ENCODE results near the gene PGAM1.

The PGAM1 gene

DNA sequence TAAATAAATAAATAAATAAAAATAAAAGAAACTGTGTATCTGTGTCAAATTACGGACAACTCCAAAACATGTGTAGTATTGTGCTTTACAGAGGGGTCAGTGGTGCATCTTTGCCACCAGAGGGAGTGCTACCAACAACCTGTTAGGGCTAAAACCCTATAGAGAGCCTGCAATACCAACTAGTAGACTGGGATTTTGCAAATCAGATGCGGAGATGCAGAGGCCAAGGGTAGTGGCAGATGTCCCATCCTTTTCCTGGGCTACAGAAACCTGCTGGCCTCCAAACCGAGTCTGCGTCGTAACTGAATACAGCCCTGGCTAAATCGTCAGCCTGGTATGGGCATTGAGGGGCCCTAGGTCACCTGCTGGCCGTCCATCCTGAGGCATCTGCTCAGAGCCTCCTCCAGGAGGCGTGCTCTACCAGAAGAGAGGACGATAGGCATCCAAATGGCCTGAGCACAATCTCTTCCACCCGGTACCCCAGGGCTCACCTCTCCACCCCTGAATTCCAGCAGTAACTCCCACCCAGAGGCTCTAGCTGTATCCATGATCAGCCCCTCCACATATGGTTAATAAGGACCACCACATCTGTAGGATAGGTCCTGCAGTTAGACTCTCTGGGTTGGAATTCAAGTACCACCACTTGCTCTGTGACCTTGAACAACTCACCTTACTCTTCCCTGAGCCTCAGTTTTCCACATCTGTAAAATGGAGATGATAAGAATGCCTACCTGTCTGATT is 18.6 kb upstream of the PGAM1 start:
- CTCF ChIA-PET = interaction anchor here (0.7 to 1.4 kb wide), 5 partner anchors 14 to 27 kb away, joined by 3 to 8 read pairs (median 4); no protein-coding TSS in a partner anchor

DNA sequence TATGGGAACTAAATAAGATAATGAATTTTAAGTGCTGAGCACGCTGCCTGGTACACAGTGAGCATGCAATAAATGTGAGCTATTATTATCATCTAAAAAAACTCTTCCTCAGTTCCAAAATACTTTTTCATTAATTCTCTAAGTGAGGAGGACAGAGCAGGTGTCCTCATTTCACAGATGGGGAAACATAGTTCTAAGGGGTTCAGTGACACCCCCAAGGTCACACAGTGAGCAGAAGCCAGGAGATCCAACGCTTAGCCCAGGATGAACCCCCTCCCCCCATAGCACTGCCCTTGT is 18.1 kb upstream of the PGAM1 start:
- ChIA-PET POLR2A (no interaction called here), CTCF (interaction anchor here (0.7 kb wide), 1 partner anchor 13 kb away, joined by 3 read pairs; no protein-coding TSS in a partner anchor)
- TF ChIP-seq FOXK2 (IDR thresholded peaks at IDR 0.05) (no peak), FOXA1 (IDR thresholded peaks at IDR 0.05) (no peak), FOXM1 (IDR thresholded peaks at IDR 0.05; ENCODE audit: borderline replicate concordance) (no peak), ELF4 (IDR thresholded peaks at IDR 0.05) (no peak), NFRKB (IDR thresholded peaks at IDR 0.05) (no peak), LEF1 (IDR thresholded peaks at IDR 0.05; ENCODE audit: borderline replicate concordance) (no peak), SUZ12 (IDR thresholded peaks at IDR 0.05) (no peak), CTBP1 (IDR thresholded peaks at IDR 0.05; ENCODE audit: borderline replicate concordance) (no peak), ZNF384 (IDR thresholded peaks at IDR 0.05) (no peak), TARDBP (IDR thresholded peaks at IDR 0.05) (no peak), ARNT (IDR thresholded peaks at IDR 0.05) (no peak), HDGF (IDR thresholded peaks at IDR 0.05; ENCODE audit: borderline replicate concordance) (no peak), SP1 (IDR thresholded peaks at IDR 0.05) (no peak), BHLHE40 (IDR thresholded peaks at IDR 0.05; ENCODE audit: borderline replicate concordance) (no peak), L3MBTL2 (conservative IDR thresholded peaks at IDR 0.05) (no peak)
- TF ChIP-seq, protein P1, sequence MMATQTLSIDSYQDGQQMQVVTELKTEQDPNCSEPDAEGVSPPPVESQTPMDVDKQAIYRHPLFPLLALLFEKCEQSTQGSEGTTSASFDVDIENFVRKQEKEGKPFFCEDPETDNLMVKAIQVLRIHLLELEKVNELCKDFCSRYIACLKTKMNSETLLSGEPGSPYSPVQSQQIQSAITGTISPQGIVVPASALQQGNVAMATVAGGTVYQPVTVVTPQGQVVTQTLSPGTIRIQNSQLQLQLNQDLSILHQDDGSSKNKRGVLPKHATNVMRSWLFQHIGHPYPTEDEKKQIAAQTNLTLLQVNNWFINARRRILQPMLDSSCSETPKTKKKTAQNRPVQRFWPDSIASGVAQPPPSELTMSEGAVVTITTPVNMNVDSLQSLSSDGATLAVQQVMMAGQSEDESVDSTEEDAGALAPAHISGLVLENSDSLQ (IDR thresholded peaks at IDR 0.05) = no peak
- DNase-seq (ENCODE audit: extremely low spot score) = no peak

More for the DNA sequence above, 18.6 kb upstream of the PGAM1 start:
- POLR2A ChIA-PET = interaction anchor here (1.0 kb wide), 1 partner anchor 27 kb away, joined by 6 read pairs; no protein-coding TSS in a partner anchor
- DNase-seq (ENCODE audit: extremely low spot score) = peak; percentile 85
- TF ChIP-seq TARDBP (IDR thresholded peaks at IDR 0.05) = no peak
- TF ChIP-seq FOXM1 (IDR thresholded peaks at IDR 0.05; ENCODE audit: borderline replicate concordance) = no peak
- TF ChIP-seq ARNT (IDR thresholded peaks at IDR 0.05) = no peak
- no peak for TF ChIP-seq SUZ12 (IDR thresholded peaks at IDR 0.05)
- TF ChIP-seq ZNF384 (IDR thresholded peaks at IDR 0.05) = no peak
- no peak for TF ChIP-seq ELF4 (IDR thresholded peaks at IDR 0.05)
- TF ChIP-seq CTBP1 (IDR thresholded peaks at IDR 0.05; ENCODE audit: borderline replicate concordance) = no peak; the same call in 1 of the 2 replicates
- TF ChIP-seq, protein P1 (IDR thresholded peaks at IDR 0.05) = no peak
- no peak for TF ChIP-seq L3MBTL2 (conservative IDR thresholded peaks at IDR 0.05)
- TF ChIP-seq SP1 (IDR thresholded peaks at IDR 0.05) = no peak

DNA sequence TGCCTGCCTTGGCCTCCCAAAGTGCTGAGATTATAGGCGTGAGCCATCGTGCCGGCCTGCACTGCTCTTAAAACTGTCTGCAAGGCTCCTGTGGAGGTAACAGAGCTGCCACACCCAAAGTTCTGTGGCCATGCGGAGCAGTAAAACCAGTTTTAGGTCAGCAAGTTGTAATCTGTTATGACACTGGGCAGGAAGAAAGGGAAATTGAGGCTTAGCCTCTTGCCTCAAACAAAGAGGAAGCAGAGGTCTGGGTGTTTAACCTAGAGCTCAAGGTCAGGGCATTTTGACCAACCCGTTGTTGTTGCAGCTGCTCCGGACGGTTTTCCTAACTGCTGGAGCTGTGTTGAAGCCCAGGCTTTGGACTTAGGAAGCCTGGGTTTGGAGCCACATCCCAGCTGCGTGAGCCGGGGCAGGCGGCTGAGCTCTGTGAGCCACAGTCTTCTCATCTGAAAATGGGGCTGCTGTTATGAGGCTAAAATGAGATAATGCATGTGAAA is 17.4 kb upstream of the PGAM1 start:
- CTCF ChIA-PET = interaction anchor here (0.6 kb wide), 1 partner anchor 130 kb away, joined by 8 read pairs; no protein-coding TSS in a partner anchor
- POLR2A ChIA-PET = interaction anchor here (0.5 kb wide), 1 partner anchor 1321 kb away, joined by 3 read pairs; no protein-coding TSS in a partner anchor
- no peak for DNase-seq (ENCODE audit: extremely low spot score)
- TF ChIP-seq ELF4 (IDR thresholded peaks at IDR 0.05) (no peak), SUZ12 (IDR thresholded peaks at IDR 0.05) (no peak), LEF1 (IDR thresholded peaks at IDR 0.05; ENCODE audit: borderline replicate concordance) (no peak), CTBP1 (IDR thresholded peaks at IDR 0.05; ENCODE audit: borderline replicate concordance) (no peak), L3MBTL2 (conservative IDR thresholded peaks at IDR 0.05) (no peak), SP1 (IDR thresholded peaks at IDR 0.05) (no peak), FOXA1 (IDR thresholded peaks at IDR 0.05) (no peak), BHLHE40 (IDR thresholded peaks at IDR 0.05; ENCODE audit: borderline replicate concordance) (no peak)

DNA sequence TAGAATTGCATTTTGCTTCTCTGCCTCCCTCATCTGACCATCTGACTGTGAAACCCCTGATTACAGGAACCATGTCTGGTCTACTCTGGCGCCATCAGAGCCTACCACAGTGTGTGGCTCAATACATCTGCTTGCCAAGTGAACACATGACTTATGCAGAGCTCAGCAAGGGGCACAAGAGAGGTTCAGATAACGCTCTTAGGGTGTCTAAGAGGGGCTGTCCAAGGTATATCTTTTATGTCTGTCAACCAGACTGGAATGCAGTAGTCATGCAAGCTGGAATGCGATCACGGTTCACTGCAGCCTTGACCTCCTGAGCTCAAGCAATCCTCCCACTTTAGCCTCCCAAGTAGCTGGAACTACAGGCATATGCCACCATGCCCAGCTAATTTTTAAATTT is 14.6 kb upstream of the PGAM1 start:
- ChIA-PET POLR2A (interaction anchor here (1.0 kb wide), 1 partner anchor 22 kb away, joined by 3 read pairs; no protein-coding TSS in a partner anchor), CTCF (interaction anchor here (0.7 kb wide), 1 partner anchor 142 kb away, joined by 3 read pairs; no protein-coding TSS in a partner anchor)
- TF ChIP-seq HDGF (IDR thresholded peaks at IDR 0.05; ENCODE audit: borderline replicate concordance) = no peak
- no peak for TF ChIP-seq TARDBP (IDR thresholded peaks at IDR 0.05)
- no peak for TF ChIP-seq FOXM1 (IDR thresholded peaks at IDR 0.05; ENCODE audit: borderline replicate concordance)
- TF ChIP-seq L3MBTL2 (conservative IDR thresholded peaks at IDR 0.05) = no peak
- DNase-seq (ENCODE audit: extremely low spot score) = no peak

GRCh38 chr10:97412891-97413304 is 13.1 kb upstream of the PGAM1 start:
- CTCF ChIA-PET = interaction anchor here (0.6 kb wide), 1 partner anchor 158 kb away, joined by 3 read pairs; no protein-coding TSS in a partner anchor

More at GRCh38 chr10:97412891-97413304, 13.1 kb upstream of the PGAM1 start:
- POLR2A ChIA-PET = no interaction called here
- TF ChIP-seq LEF1 (IDR thresholded peaks at IDR 0.05; ENCODE audit: borderline replicate concordance) (no peak), SP1 (IDR thresholded peaks at IDR 0.05) (no peak), BHLHE40 (IDR thresholded peaks at IDR 0.05; ENCODE audit: borderline replicate concordance) (no peak), HDGF (IDR thresholded peaks at IDR 0.05; ENCODE audit: borderline replicate concordance) (no peak), FOXA1 (IDR thresholded peaks at IDR 0.05) (no peak), FOXM1 (IDR thresholded peaks at IDR 0.05; ENCODE audit: borderline replicate concordance) (no peak), L3MBTL2 (conservative IDR thresholded peaks at IDR 0.05) (no peak), FOXK2 (IDR thresholded peaks at IDR 0.05) (no peak), NFRKB (IDR thresholded peaks at IDR 0.05) (no peak), ARNT (IDR thresholded peaks at IDR 0.05) (no peak), ELF4 (IDR thresholded peaks at IDR 0.05) (no peak), TARDBP (IDR thresholded peaks at IDR 0.05) (no peak), ZNF384 (IDR thresholded peaks at IDR 0.05) (no peak), CTBP1 (IDR thresholded peaks at IDR 0.05; ENCODE audit: borderline replicate concordance) (no peak), SUZ12 (IDR thresholded peaks at IDR 0.05) (no peak)
- TF ChIP-seq, protein P1 (IDR thresholded peaks at IDR 0.05) = no peak
- no peak for DNase-seq (ENCODE audit: extremely low spot score)
